K562 (cell line): ENCODE measurements around the gene INHBE. TPM values are rescaled to one million over a fixed set of nuclear protein-coding genes. Genes with fewer than 3 reads are reported as not detected.
A peak's percentile ranks its signal among the peaks of the same experiment; 100 is the strongest.

Experiments
- ATAC-seq: fragments of 200-7000 bp; cut with Tn5 transposase; 3 replicates; pipeline ENCODE4 v1.9.1; 2020; ENCODE audit warnings: moderate library complexity
- BruUV-seq: library from RNA; stranded (reverse); fragments of 400-500 nt; replicated peaks from 2 replicates; lab custom pipeline; 2021; lab: Mats Ljungman, UMichigan
- CTCF ChIA-PET: fragments of 300-600 bp; formaldehyde crosslinking; extraction: SDS; loops from one replicate; lab custom pipeline; 2021; ENCODE audit warnings: low intra/inter-chr PET ratio; lab: Yijun Ruan, JAX
- POLR2A ChIA-PET: fragments of 300-600, 350-650 bp; sonication (Branson Sonifier 250); formaldehyde crosslinking; extraction: SDS; loops from one replicate; lab custom pipeline; 2021; ENCODE audit warnings: antibody characterized with exemption, inconsistent platforms; lab: Yijun Ruan, JAX
- DNase-seq, 4 experiments: peaks; one replicate each; pipeline versions ENCODE4 v3.0.0 to v3.0.0-alpha.2; 2011 to 2018; ENCODE audit warnings: low spot score in 3 of 4, mixed read lengths in 3 of 4; ENCODE audit errors: extremely low read depth in 1 of 4
- FAIRE-seq: peaks from 2 replicates; lab custom pipeline; 2011; peaks lifted over from hg19 to GRCh38; lab: Jason Lieb, UNC
- H2AFZ ChIP-seq: 2 replicates; pipeline ENCODE4 v1.6.0; 2011; ENCODE audit warnings: low read depth, low read length, control low read depth, inconsistent platforms
- H3K27ac ChIP-seq: fragments of 200-600 bp; 3 replicates; pipeline ENCODE4 v1.8.0; 2011; ENCODE audit warnings: low read depth, mild to moderate bottlenecking, control low read depth, inconsistent platforms, low read length, moderate library complexity, mixed read lengths; ENCODE audit errors: extremely low read depth
- H3K27me3 ChIP-seq, 2 experiments: fragments of 300-600 bp in 1 of 2; 2 replicates in 1 of 2; 3 replicates in 1 of 2; pipeline versions ENCODE4 v1.6.0 to v1.8.0; 2011; ENCODE audit warnings: inconsistent platforms in 2 of 2, low read length in 2 of 2, mild to moderate bottlenecking in 1 of 2, mixed read lengths in 1 of 2, moderate library complexity in 1 of 2; ENCODE audit not compliant: control insufficient read depth in 2 of 2, insufficient read depth in 2 of 2
- H3K36me3 ChIP-seq: fragments of 300-600 bp; 3 replicates; pipeline ENCODE4 v1.8.0; 2011; ENCODE audit warnings: mild to moderate bottlenecking, low read length, inconsistent platforms; ENCODE audit not compliant: control insufficient read depth, insufficient read depth
- H3K4me1 ChIP-seq, 2 experiments: fragments of 200-600 bp in 1 of 2; replicated peaks in 1 of 2; 2 replicates in 1 of 2; 3 replicates in 1 of 2; pipeline versions ENCODE4 v1.5.1 to v1.8.0; 2011; ENCODE audit warnings: inconsistent platforms in 2 of 2, low read length in 2 of 2, mild to moderate bottlenecking in 1 of 2, mixed read lengths in 1 of 2, moderate library complexity in 1 of 2; ENCODE audit not compliant: control insufficient read depth in 2 of 2, insufficient read depth in 2 of 2
- H3K4me2 ChIP-seq: 2 replicates; pipeline ENCODE4 v1.6.1; 2011; ENCODE audit warnings: low read length, control low read depth, inconsistent platforms, mixed read lengths; ENCODE audit not compliant: insufficient read depth
- H3K4me3 ChIP-seq: fragments of 200-600 bp; sonication (generic), shearing (Covaris generic); 2 replicates; pipeline ENCODE4 v1.5.1; 2016; ENCODE audit warnings: control low read depth, inconsistent platforms
- H3K79me2 ChIP-seq: fragments of 200-600 bp; 3 replicates; pipeline ENCODE4 v1.8.0; 2011; ENCODE audit warnings: low read length, inconsistent platforms; ENCODE audit not compliant: control insufficient read depth, insufficient read depth
- H3K9ac ChIP-seq, 2 experiments: 2 replicates each; pipeline versions ENCODE4 v1.6.0 to v1.6.1; 2011; ENCODE audit warnings: low read depth in 2 of 2, low read length in 2 of 2, control low read depth in 1 of 2, inconsistent platforms in 1 of 2, mild to moderate bottlenecking in 1 of 2, mixed read lengths in 1 of 2; ENCODE audit not compliant: insufficient read depth in 1 of 2
- H3K9me1 ChIP-seq: one replicate; pipeline ENCODE4 v1.6.0; 2011; ENCODE audit warnings: inconsistent platforms, mild to moderate bottlenecking, low read length, moderate library complexity; ENCODE audit not compliant: control insufficient read depth, insufficient read depth
- H3K9me3 ChIP-seq: replicated peaks from 2 replicates; pipeline ENCODE4 v1.5.1; 2011; ENCODE audit warnings: low read depth, low read length, inconsistent platforms; ENCODE audit not compliant: control insufficient read depth, insufficient read depth
- H4K20me1 ChIP-seq: replicated peaks from 2 replicates; pipeline ENCODE4 v1.6.1; 2011; ENCODE audit warnings: low read length, inconsistent platforms, mixed read lengths; ENCODE audit not compliant: control insufficient read depth, insufficient read depth
- CEBPG ChIP-seq, 3 experiments: fragments of 200-800 bp in 1 of 3; sonication (Bioruptor generic) in 1 of 3; sonication (generic) in 1 of 3; formaldehyde crosslinking in 1 of 3; IDR thresholded peaks in 2 of 3; conservative IDR thresholded peaks in 1 of 3; 2 replicates each; pipeline versions ENCODE4 v1.6.1 to v1.8.0; 2016 to 2022; ENCODE audit warnings: missing compliant biosample characterization in 2 of 3, missing genetic modification characterization in 2 of 3, mild to moderate bottlenecking in 1 of 3, missing genetic modification reagents in 1 of 3
- COPS2 ChIP-seq: fragments of 450-650 bp; conservative IDR thresholded peaks from 2 replicates; pipeline ENCODE4 v1.6.1; 2016; ENCODE audit warnings: mild to moderate bottlenecking, moderate library complexity
- KDM2B ChIP-seq: fragments of 250-450 bp; sonication (Bioruptor Pico); IDR thresholded peaks from 2 replicates; pipeline ENCODE4 v1.8.0; 2021; ENCODE audit warnings: mild to moderate bottlenecking, moderate library complexity
- MBD2 ChIP-seq: sonication (generic); IDR thresholded peaks from 2 replicates; pipeline ENCODE4 v1.6.1; 2016; ENCODE audit warnings: low read depth, borderline replicate concordance
- MNT ChIP-seq, 2 experiments: fragments of 450-650 bp; conservative IDR thresholded peaks; 2 replicates each; pipeline ENCODE4 v1.6.1; 2017; ENCODE audit warnings: mild to moderate bottlenecking in 2 of 2, moderate library complexity in 2 of 2
- NFXL1 ChIP-seq: fragments of 450-650 bp; formaldehyde crosslinking; IDR thresholded peaks from 2 replicates; pipeline ENCODE4 v1.4.0; 2021; ENCODE audit warnings: mild to moderate bottlenecking
- PML ChIP-seq: IDR thresholded peaks from 2 replicates; pipeline ENCODE4 v1.6.1; 2012; ENCODE audit warnings: low read length, inconsistent platforms
- RB1 ChIP-seq: fragments of 450-650 bp; IDR thresholded peaks from 2 replicates; pipeline ENCODE4 v1.6.1; 2017; ENCODE audit warnings: low read depth, mild to moderate bottlenecking
- SMAD2 ChIP-seq: fragments of 150-350 bp; IDR thresholded peaks from 2 replicates; pipeline ENCODE4 v1.6.1; 2014; ENCODE audit warnings: low read depth, mild to moderate bottlenecking, low read length
- ZBTB1 ChIP-seq: sonication (generic); formaldehyde crosslinking; IDR thresholded peaks from 2 replicates; pipeline ENCODE4 v1.8.1; 2023; ENCODE audit warnings: missing genetic modification reagents, low read depth, mild to moderate bottlenecking, borderline replicate concordance
- ZBTB26 ChIP-seq: fragments of 450-650 bp; formaldehyde crosslinking; IDR thresholded peaks from 2 replicates; pipeline ENCODE4 v1.4.0; 2022; ENCODE audit warnings: missing genetic modification characterization
- ZFP91 ChIP-seq: sonication (generic); formaldehyde crosslinking; IDR thresholded peaks from 2 replicates; pipeline ENCODE4 v1.8.0; 2022; ENCODE audit warnings: mild to moderate bottlenecking, missing genetic modification reagents
- ZNF121 ChIP-seq: sonication (generic); formaldehyde crosslinking; conservative IDR thresholded peaks from 2 replicates; pipeline ENCODE4 v1.8.0; 2022; ENCODE audit warnings: missing genetic modification reagents
- ZNF140 ChIP-seq: fragments of 250-450 bp; sonication (Bioruptor Pico); IDR thresholded peaks from 2 replicates; pipeline ENCODE4 v1.8.0; 2021; ENCODE audit warnings: moderate library complexity, mild to moderate bottlenecking, inconsistent platforms
- ZNF445 ChIP-seq: fragments of 250-450 bp; sonication (Bioruptor Pico); IDR thresholded peaks from 2 replicates; pipeline ENCODE4 v1.4.0; 2020; ENCODE audit warnings: low read depth, mild to moderate bottlenecking, moderate library complexity
- ZNF644 ChIP-seq: fragments of 200-800 bp; sonication (Bioruptor generic); IDR thresholded peaks from 2 replicates; pipeline ENCODE4 v1.6.1; 2016; ENCODE audit warnings: low read depth, missing genetic modification characterization, missing compliant biosample characterization
- ZNF766 ChIP-seq: fragments of 200-800 bp; sonication (Bioruptor generic); conservative IDR thresholded peaks from 2 replicates; pipeline ENCODE4 v1.6.1; 2016; ENCODE audit warnings: missing genetic modification characterization, missing compliant biosample characterization
- WGBS: fragments of 100-300 bp; shearing (Covaris generic); methylation state at CpG from one replicate; pipeline ENCODE4 v1.1.6; 2016; ENCODE audit warnings: low coverage, mixed read lengths; ENCODE audit not compliant: insufficient coverage; ENCODE audit errors: missing lambda C conversion rate; 5-methylcytosine and 5-hydroxymethylcytosine counted together
- in situ Hi-C: fragments of 300-500 bp; cut with MboI; formaldehyde crosslinking; loops from 4 replicates; pipeline ENCODE4 v1.15.0; 2018; ENCODE audit warnings: inconsistent platforms, mixed read lengths
- intact Hi-C: fragments of 100-400 bp; cut with micrococcal nuclease; formaldehyde crosslinking; loops from 2 replicates; pipeline ENCODE4 v1.14.2; 2022
- polyA plus RNA-seq, 8 experiments: library from polyadenylated mRNA; depleted of rRNA in 4 of 8; stranded (reverse) in 5 of 8; unstranded in 3 of 8; fragments of >200 nt; fragmentation: Nextera tagmentation in 2 of 8; fragmentation: Illumina TruSeq in 1 of 8; extraction: Ambion mirVana in 2 of 8; extraction: Trizol in 1 of 8; gene quantifications; 2 replicates each; pipeline versions ENCODE4 v1.2.1 to v1.2.3, GENCODE V29; 2011 to 2014; ENCODE audit warnings: inconsistent platforms in 1 of 8, missing spikeins in 1 of 8
- total RNA-seq, 7 experiments: library from RNA; depleted of rRNA in 6 of 7; stranded (reverse); fragments of >200 nt in 6 of 7; fragmentation: Illumina TruSeq in 2 of 7; extraction: Trizol in 2 of 7; gene quantifications; 2 replicates each; pipeline versions ENCODE4 v1.2.1 to v1.2.3, GENCODE V29; 2011 to 2021; ENCODE audit warnings: low replicate concordance in 1 of 7

INHBE gene
- total and polyA plus RNA-seq, 9 of the 15 experiments (the other 6 are each of a cell fraction or from before 2014, with no cell fraction given), result 0.94 to 9.9 (median 7.3) TPM

GRCh38 chr12:57430112-57430930 lies 24.8 kb upstream of the INHBE start:
- Histone ChIP-seq H3K9me1 (no peaks in the 10 kb centered on the region), H3K9ac (peak overlapping the region; percentile 93 to 94), H3K79me2 (peaks cover 30% of the 10 kb centered on the region), H2AFZ (peak overlapping the region; percentile 86), H3K27ac (peak overlapping the region; percentile 98), H3K4me1 (peaks cover 17 to 18% of the 10 kb centered on the region in 2 experiments; a peak in 4 of 5 replicates), H3K4me2 (peak overlapping the region; percentile 94), H3K36me3 (no peaks in the 10 kb centered on the region), H3K9me3 (no peaks in the 10 kb centered on the region), H3K27me3 (no peaks in the 10 kb centered on the region), H3K4me3 (peak overlapping the region; percentile 59), H4K20me1 (no peaks in the 10 kb centered on the region)
- WGBS, result under 1% methylated on average over 34 of the region's 74 CpGs
- CTCF ChIA-PET, result interaction anchor here (0.6 kb wide), 1 partner anchor 78 kb away, joined by 7 read pairs; no protein-coding TSS in a partner anchor
- DNase-seq, result peak in 2 of 4 experiments; percentile 94 to 95
- peak; percentile 81 for ATAC-seq
- in situ Hi-C loops (no loop called here), intact Hi-C loops (loop anchor here (2.0 kb wide), 1 partner anchor 24 kb away; the partner anchor contains the start of gene INHBE)
- no TSS peak for BruUV-seq
- no peak for FAIRE-seq
- POLR2A ChIA-PET, result interaction anchor here (0.5 to 1.1 kb wide), 14 partner anchors 8 to 186 kb away, joined by 3 to 8 read pairs (median 3); partner anchors contain the start of gene DDIT3
- no peak for TF ChIP-seq ZNF445
- TF ChIP-seq ZBTB1 (CRISPR knock-in tag), result no peak; the same call in 1 of the 2 replicates
- TF ChIP-seq ZNF766 (CRISPR knock-in tag), result no peak; the same call in 1 of the 2 replicates
- no peak for TF ChIP-seq SMAD2
- peak; percentile 26 to 58; a peak in 2 of 4 replicates for TF ChIP-seq MNT (conservative IDR thresholded peaks at IDR 0.05)
- TF ChIP-seq ZNF644 (tag), result peak; percentile 22; the same call in 1 of the 2 replicates
- TF ChIP-seq MBD2, result no peak
- no peak for TF ChIP-seq ZBTB26 (CRISPR knock-in tag)
- no peak for TF ChIP-seq PML
- no peak for TF ChIP-seq COPS2
- no peak for TF ChIP-seq CEBPG (CRISPR knock-in tag; IDR thresholded peaks at IDR 0.05)
- no peak for TF ChIP-seq CEBPG (tag; conservative IDR thresholded peaks at IDR 0.05 in 1 of 2, IDR thresholded peaks at IDR 0.05 in 1 of 2)
- no peak for TF ChIP-seq ZNF121 (CRISPR knock-in tag)
- TF ChIP-seq RB1, result peak; percentile 69
- no peak for TF ChIP-seq ZNF140 (CRISPR knock-in tag)
- TF ChIP-seq NFXL1, result no peak
- no peak for TF ChIP-seq ZFP91 (CRISPR knock-in tag)
- no peak for TF ChIP-seq KDM2B (CRISPR knock-in tag)
